Activated CD4-positive, alpha-beta memory T cell treated with anti-CD3 and anti-CD28 coated beads for 36 hours (primary cell): Measurements from ENCODE around the gene VAC14. TPM values are rescaled to one million over a fixed set of nuclear protein-coding genes. Genes with fewer than 3 reads are reported as not detected.

ENCODE experiments used
- CTCF ChIA-PET: fragments of 350-600 bp; sonication (Branson Sonifier 250); formaldehyde crosslinking; loops from one replicate; lab custom pipeline; 2021; ENCODE audit warnings: antibody characterized with exemption, inconsistent platforms; lab: Charles Lee
- POLR2A ChIA-PET: fragments of 350-600 bp; sonication (Branson Sonifier 250); formaldehyde crosslinking; loops from one replicate; lab custom pipeline; 2021; ENCODE audit warnings: antibody characterized with exemption; lab: Charles Lee
- DNase-seq: peaks from one replicate; pipeline ENCODE4 v3.0.0-alpha.2; 2020
- H3K27ac Mint-ChIP-seq: one replicate; pipeline ENCODE4 v1.8.0; 2021; ENCODE audit warnings: mixed read lengths
- H3K27me3 Mint-ChIP-seq: one replicate; pipeline ENCODE4 v1.8.0; 2021; ENCODE audit warnings: mixed read lengths
- H3K36me3 Mint-ChIP-seq: one replicate; pipeline ENCODE4 v1.8.0; 2021; ENCODE audit warnings: mixed read lengths
- H3K4me1 Mint-ChIP-seq: one replicate; pipeline ENCODE4 v1.8.0; 2021; ENCODE audit warnings: low read depth, mixed read lengths
- H3K4me3 Mint-ChIP-seq: one replicate; pipeline ENCODE4 v1.8.0; 2021; ENCODE audit warnings: mild to moderate bottlenecking, mixed read lengths
- H3K9me3 Mint-ChIP-seq: one replicate; pipeline ENCODE4 v1.8.0; 2021; ENCODE audit warnings: mixed read lengths
- intact Hi-C: fragments of 100-400 bp; cut with micrococcal nuclease; formaldehyde crosslinking; loops from one replicate; pipeline ENCODE4 v1.15.1; 2023
- total RNA-seq, 2 experiments: library from RNA; stranded (reverse); gene quantifications; one replicate each; pipeline ENCODE4 v1.2.3, GENCODE V29; 2021

VAC14 gene
- total RNA-seq, 2 experiments from 2014 or later: 22.2 to 25.0 TPM

DNA sequence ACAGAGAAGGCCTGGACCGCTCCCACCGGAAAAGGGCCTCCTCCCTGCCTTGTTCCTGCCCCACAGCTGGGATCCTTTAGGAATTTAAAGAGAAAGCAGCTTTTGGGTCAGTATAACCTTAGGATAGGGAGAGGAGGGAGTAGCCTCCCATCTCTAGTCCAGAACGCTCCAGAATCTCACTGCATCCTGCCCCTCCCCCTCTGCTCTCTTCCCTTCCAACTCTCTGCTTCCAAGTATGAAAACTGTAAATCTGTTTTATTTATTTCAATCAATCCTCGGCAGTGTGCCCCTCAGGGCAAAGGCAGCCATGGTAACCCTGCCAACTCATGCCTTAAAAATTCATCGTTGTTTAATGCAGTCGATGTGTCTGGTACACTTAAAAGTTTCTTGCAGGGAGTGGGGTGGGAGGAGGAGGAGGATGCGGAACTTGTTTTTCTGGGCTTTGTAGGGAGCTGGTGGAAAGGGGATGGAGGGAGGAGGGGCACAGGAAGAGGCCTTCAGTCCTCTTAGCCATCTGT, 94.0 kb downstream of the VAC14 start:
- ChIA-PET POLR2A (no interaction called here), CTCF (no interaction called here)
- no peak overlapping the region for H3K4me3 Mint-ChIP-seq
- no peaks in the 10 kb centered on the region for H3K36me3 Mint-ChIP-seq
- H3K27me3 Mint-ChIP-seq: no peaks in the 10 kb centered on the region
- no peak for DNase-seq
- H3K27ac Mint-ChIP-seq: no peak overlapping the region
- intact Hi-C loops: no loop called here
- H3K4me1 Mint-ChIP-seq: no peaks in the 10 kb centered on the region
- H3K9me3 Mint-ChIP-seq: no peaks in the 10 kb centered on the region

DNA sequence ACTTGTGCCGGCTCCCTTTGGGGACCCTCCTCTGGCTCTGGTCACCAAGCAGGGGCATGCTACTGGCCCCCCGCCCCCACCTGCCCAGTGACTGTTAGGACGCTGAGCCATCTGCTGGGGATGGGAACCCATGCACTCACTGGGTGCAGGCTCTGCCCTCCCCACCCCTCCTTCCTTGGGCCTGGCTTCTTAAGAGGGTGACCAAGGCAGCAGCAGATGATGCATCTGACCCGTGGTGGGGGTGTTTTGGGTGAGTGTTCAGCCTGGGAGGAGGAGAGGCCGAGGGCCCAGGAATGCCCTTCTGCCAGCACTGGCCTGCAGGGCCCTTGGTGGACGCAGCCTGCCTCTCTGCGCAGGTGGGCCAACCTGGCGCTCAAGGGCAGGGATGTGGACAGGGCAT, 95.9 kb downstream of the VAC14 start:
- intact Hi-C loops: no loop called here
- Mint-ChIP-seq H3K27ac (no peak overlapping the region), H3K9me3 (no peaks in the 10 kb centered on the region), H3K36me3 (no peaks in the 10 kb centered on the region), H3K4me3 (no peak overlapping the region), H3K4me1 (no peaks in the 10 kb centered on the region), H3K27me3 (no peaks in the 10 kb centered on the region)
- ChIA-PET CTCF (no interaction called here), POLR2A (no interaction called here)
- no peak for DNase-seq

DNA sequence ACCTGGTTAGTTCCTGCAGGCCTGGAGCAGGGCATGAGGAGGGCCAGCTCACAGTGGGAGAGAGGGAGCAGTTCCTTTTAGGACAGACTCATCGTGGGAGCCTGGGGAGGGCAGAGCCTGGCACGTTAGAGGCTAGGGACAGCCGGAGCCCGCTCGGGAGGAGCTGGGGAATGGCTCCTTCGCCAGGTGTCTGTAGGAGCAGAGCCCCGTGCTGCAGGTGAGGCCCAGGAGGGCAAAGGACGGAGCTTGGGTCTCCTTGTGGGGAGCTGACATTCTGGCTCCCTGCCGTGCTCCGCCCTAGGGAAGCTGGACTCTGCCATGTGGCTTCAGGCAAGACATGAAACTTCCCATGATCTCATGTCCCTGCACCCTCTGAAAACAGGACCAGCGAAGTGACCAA, 96.4 kb downstream of the VAC14 start:
- no peak for DNase-seq
- no peak overlapping the region for H3K4me3 Mint-ChIP-seq
- H3K27ac Mint-ChIP-seq: no peak overlapping the region
- H3K4me1 Mint-ChIP-seq: no peaks in the 10 kb centered on the region
- no peaks in the 10 kb centered on the region for H3K36me3 Mint-ChIP-seq
- CTCF ChIA-PET: interaction anchor here (0.5 kb wide), 1 partner anchor 67 kb away, joined by 3 read pairs; no protein-coding TSS in a partner anchor
- no peaks in the 10 kb centered on the region for H3K9me3 Mint-ChIP-seq
- intact Hi-C loops: no loop called here
- no peaks in the 10 kb centered on the region for H3K27me3 Mint-ChIP-seq
- POLR2A ChIA-PET: no interaction called here

DNA sequence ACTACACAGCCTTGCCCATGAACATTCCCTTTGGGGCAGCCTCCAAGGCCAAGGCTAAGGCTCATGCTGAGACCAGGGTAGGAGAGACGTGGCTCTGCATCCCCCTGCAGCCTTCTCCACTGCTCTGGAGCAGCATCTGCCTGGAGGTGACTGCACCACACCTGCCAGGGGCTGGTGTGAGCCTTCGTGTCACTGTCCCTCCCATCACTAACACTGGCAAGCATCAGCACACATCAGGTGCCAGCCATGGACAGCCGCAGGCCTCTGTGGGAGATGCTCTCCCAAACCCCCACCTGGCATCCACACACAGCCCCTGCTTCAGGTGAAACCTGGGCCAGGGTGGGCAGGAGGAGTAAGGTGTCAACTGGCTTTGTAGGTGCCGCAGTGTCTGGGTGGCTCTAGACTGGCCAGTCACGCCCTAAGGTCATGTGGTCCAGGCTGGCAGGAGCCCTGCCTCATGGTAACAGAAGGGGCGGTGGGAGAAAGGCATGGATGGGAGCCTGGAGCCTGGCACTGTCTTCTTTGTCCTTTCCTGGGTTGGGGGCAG, 97.0 kb downstream of the VAC14 start:
- POLR2A ChIA-PET: no interaction called here

DNA sequence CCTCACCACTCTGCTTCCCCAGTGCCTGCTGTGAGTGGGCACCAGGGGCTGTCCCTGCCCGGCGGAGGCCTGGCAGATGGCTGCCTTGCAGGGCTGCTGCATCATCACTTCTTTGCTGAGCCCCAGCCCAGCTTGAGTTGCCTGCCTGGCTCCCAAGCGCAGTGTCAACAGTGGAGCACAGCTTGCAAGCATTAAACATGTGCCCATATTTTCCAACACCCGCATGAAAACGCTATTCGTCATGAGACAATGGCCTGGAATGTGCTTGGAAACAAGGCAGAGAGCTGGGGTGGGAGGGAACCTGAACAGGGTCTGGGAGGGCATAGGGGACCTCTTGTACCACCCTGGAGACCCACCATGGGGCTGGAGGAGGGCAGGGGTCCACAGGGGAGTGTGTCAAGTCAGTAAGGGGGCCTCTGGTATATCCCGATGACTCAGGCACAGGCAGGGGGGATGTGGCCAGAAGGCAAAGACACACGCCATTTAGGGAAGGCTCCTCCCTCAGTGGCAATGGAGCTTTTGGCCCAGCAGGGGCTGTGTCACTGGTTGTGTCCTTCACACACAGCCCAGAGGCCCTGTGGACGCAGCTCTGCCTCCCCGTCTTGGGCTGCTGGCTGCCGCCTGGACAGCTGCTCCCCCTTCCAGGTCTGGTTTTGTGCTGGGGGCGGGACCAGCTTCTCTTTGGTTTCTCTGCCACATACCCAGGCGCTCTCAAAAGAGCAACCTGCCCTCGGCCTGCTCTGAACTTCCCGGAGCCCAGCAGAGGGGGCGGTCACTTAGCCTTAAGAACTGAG, 97.7 kb downstream of the VAC14 start:
- no peaks in the 10 kb centered on the region for H3K27me3 Mint-ChIP-seq
- peaks cover 4% of the 10 kb centered on the region for H3K36me3 Mint-ChIP-seq
- no peak overlapping the region for H3K27ac Mint-ChIP-seq
- H3K9me3 Mint-ChIP-seq: no peaks in the 10 kb centered on the region
- no peak overlapping the region for H3K4me3 Mint-ChIP-seq
- CTCF ChIA-PET: no interaction called here
- no peaks in the 10 kb centered on the region for H3K4me1 Mint-ChIP-seq
- no peak for DNase-seq
- POLR2A ChIA-PET: interaction anchor here (0.6 kb wide), 1 partner anchor 42 kb away, joined by 3 read pairs; no protein-coding TSS in a partner anchor
- intact Hi-C loops: no loop called here

More for the DNA sequence above, 97.0 kb downstream of the VAC14 start:
- CTCF ChIA-PET: interaction anchor here (0.5 kb wide), 1 partner anchor 67 kb away, joined by 3 read pairs; no protein-coding TSS in a partner anchor
- Mint-ChIP-seq H3K27me3 (no peaks in the 10 kb centered on the region), H3K4me1 (no peaks in the 10 kb centered on the region), H3K9me3 (no peaks in the 10 kb centered on the region), H3K4me3 (no peak overlapping the region), H3K27ac (no peak overlapping the region), H3K36me3 (peaks cover 4% of the 10 kb centered on the region)
- intact Hi-C loops: no loop called here
- DNase-seq: no peak

DNA sequence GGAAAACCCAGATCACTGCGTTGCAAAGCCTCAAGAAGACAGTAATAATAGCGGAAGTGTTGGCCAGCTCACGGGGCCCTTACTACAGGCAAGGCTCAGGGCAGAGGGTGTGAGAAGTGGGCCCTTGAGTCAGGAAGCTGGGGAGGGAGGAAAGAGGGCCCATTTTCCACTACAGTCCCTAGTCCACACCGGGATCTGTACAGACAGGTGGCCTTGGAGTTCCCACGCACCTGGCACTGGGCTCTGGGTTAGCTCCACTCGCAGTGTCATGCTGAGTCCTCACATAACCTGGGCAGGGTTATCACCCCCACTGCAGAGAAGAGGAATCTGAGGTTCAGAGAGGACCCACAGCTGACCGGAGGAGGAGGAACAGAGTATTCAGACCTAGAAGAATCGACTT, 98.3 kb downstream of the VAC14 start:
- peaks cover 6% of the 10 kb centered on the region for H3K36me3 Mint-ChIP-seq
- no peaks in the 10 kb centered on the region for H3K27me3 Mint-ChIP-seq
- no peak for DNase-seq
- H3K4me3 Mint-ChIP-seq: no peak overlapping the region
- ChIA-PET CTCF (no interaction called here), POLR2A (interaction anchor here (0.6 kb wide), 1 partner anchor 43 kb away, joined by 3 read pairs; no protein-coding TSS in a partner anchor)
- no peaks in the 10 kb centered on the region for H3K4me1 Mint-ChIP-seq
- intact Hi-C loops: no loop called here
- H3K9me3 Mint-ChIP-seq: no peaks in the 10 kb centered on the region
- no peak overlapping the region for H3K27ac Mint-ChIP-seq

DNA sequence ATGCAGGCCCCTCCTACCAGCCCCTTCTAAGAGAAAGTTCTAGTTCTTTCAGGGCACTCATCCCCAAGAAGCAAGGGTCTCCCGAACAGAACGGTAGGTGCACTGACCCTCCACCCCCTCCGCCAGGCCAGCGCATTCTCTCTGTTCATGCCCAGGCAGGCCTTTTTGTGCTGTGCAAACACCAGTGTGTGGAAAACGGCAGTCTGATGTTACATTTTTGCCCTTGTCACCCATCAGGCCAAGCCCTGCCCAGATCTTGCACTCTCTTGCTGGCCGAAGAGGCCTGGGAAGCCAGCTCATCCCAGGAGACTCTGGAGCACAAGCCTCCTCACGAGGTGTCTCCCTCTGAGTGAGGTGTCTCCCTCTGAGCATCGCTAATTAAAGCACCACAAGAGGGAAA, 99.0 kb downstream of the VAC14 start:
- Mint-ChIP-seq H3K9me3 (no peaks in the 10 kb centered on the region), H3K4me3 (no peak overlapping the region), H3K36me3 (peaks cover 6% of the 10 kb centered on the region), H3K4me1 (no peaks in the 10 kb centered on the region), H3K27me3 (no peaks in the 10 kb centered on the region), H3K27ac (no peak overlapping the region)
- POLR2A ChIA-PET: no interaction called here
- no peak for DNase-seq
- CTCF ChIA-PET: no interaction called here
- intact Hi-C loops: no loop called here

- H3K9me3 Mint-ChIP-seq: no peaks in the 10 kb centered on the region
- ChIA-PET CTCF (no interaction called here), POLR2A (no interaction called here)
- H3K27me3 Mint-ChIP-seq: no peaks in the 10 kb centered on the region
- no peak overlapping the region for H3K27ac Mint-ChIP-seq
- DNase-seq: no peak
- no peak overlapping the region for H3K4me3 Mint-ChIP-seq
- H3K36me3 Mint-ChIP-seq: peaks cover 6% of the 10 kb centered on the region
- no peaks in the 10 kb centered on the region for H3K4me1 Mint-ChIP-seq
- intact Hi-C loops: no loop called here
These were observed 99.4 kb downstream of the VAC14 start for GRCh38 chr16:70701596-70701995.

DNA sequence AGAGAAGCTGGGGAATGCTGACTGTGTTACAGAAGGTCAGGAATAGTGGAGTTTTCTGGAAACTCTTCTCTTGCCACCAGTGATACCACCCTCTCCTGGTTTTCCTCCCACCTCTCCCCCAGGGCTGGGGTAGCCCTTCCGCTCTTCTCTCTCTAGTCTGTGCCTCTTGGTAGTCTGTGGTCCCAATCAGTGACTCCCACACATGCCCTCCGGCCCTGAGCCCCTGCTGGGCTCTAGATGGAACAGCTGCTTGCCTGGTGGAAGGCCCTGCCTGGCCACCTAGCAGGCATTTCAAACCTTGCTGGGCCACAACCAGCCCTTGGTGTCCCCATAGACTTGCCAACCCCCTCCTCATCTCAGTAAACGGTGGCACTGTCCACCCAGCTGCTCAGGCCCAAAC, 99.9 kb downstream of the VAC14 start:
- Mint-ChIP-seq H3K9me3 (no peaks in the 10 kb centered on the region), H3K27me3 (no peaks in the 10 kb centered on the region), H3K4me1 (no peaks in the 10 kb centered on the region), H3K4me3 (no peak overlapping the region), H3K27ac (no peak overlapping the region), H3K36me3 (peaks cover 6% of the 10 kb centered on the region)
- POLR2A ChIA-PET: no interaction called here
- CTCF ChIA-PET: interaction anchor here (0.7 kb wide), 1 partner anchor 70 kb away, joined by 3 read pairs; no protein-coding TSS in a partner anchor
- DNase-seq: no peak
- intact Hi-C loops: no loop called here

GRCh38 chr16:70700101-70701020, 100.6 kb downstream of the VAC14 start:
- Mint-ChIP-seq H3K4me1 (no peaks in the 10 kb centered on the region), H3K9me3 (no peaks in the 10 kb centered on the region), H3K27ac (no peak overlapping the region), H3K36me3 (peaks cover 6% of the 10 kb centered on the region), H3K27me3 (no peaks in the 10 kb centered on the region), H3K4me3 (no peak overlapping the region)
- CTCF ChIA-PET: interaction anchor here (0.7 kb wide), 1 partner anchor 71 kb away, joined by 3 read pairs; no protein-coding TSS in a partner anchor
- POLR2A ChIA-PET: interaction anchor here (0.6 kb wide), 1 partner anchor 216 kb away, joined by 3 read pairs; no protein-coding TSS in a partner anchor
- no peak for DNase-seq
- intact Hi-C loops: no loop called here

DNA sequence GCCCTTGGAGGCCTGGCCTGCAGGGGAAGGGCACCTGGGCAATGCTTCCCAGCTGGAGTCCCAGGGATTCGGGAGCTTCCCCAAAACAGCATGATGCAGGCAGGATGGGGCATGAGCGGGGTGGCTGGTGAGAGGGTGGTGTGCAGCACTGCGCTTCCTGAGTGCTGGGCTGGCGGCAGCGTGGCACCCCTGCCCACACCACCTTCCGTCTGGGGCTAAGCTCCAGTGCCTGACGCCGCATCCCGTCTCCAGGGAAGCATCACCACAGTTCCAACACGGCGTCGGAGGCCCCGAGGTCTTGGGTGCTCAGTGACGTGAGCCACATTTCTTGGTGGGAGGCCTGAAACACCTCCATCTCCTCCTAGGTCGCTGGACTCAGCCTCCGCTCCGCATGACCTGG, 101.3 kb downstream of the VAC14 start:
- H3K36me3 Mint-ChIP-seq: peaks cover 8% of the 10 kb centered on the region
- intact Hi-C loops: no loop called here
- H3K27ac Mint-ChIP-seq: no peak overlapping the region
- CTCF ChIA-PET: no interaction called here
- H3K4me1 Mint-ChIP-seq: no peaks in the 10 kb centered on the region
- H3K4me3 Mint-ChIP-seq: no peak overlapping the region
- H3K27me3 Mint-ChIP-seq: no peaks in the 10 kb centered on the region
- DNase-seq: no peak
- POLR2A ChIA-PET: interaction anchor here (0.6 kb wide), 1 partner anchor 215 kb away, joined by 3 read pairs; no protein-coding TSS in a partner anchor
- no peaks in the 10 kb centered on the region for H3K9me3 Mint-ChIP-seq

DNA sequence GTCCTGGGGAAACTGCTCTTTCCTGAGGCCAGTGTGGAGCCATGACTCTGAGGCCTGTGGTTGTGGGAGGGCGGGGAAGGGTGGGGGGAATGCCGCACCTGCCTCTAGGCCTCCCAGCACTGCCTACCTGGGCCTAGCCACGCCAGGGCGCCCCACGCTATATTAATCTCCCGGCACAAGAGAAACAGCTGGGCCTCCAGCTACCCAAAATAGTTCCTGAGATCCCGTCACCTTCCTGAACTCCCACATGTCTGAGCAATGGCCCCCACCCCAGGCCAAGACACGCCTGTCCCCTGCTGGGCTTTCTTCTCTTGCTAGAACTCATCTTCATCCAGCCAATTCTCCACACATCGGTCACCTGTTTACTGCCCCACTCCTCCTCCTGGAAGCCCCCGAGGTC, 102.1 kb downstream of the VAC14 start:
- peaks cover 8% of the 10 kb centered on the region for H3K36me3 Mint-ChIP-seq
- intact Hi-C loops: no loop called here
- CTCF ChIA-PET: no interaction called here
- no peaks in the 10 kb centered on the region for H3K27me3 Mint-ChIP-seq
- no peak for DNase-seq
- no peaks in the 10 kb centered on the region for H3K9me3 Mint-ChIP-seq
- POLR2A ChIA-PET: no interaction called here
- H3K4me1 Mint-ChIP-seq: no peaks in the 10 kb centered on the region
- no peak overlapping the region for H3K4me3 Mint-ChIP-seq
- H3K27ac Mint-ChIP-seq: no peak overlapping the region
